Mucosa of gallbladder (tissue), 1 donor: ENCODE results near the gene PRKCZ. TPM values are rescaled to one million over a fixed set of nuclear protein-coding genes. Genes with fewer than 3 reads are reported as not detected.
A peak's percentile ranks its signal among the peaks of the same experiment; 100 is the strongest.

Source experiments
- DNase-seq: peaks from one replicate; pipeline ENCODE4 v3.0.0-alpha.2; 2020; ENCODE audit warnings: low spot score
- total RNA-seq: library from RNA; stranded (reverse); gene quantifications from one replicate; pipeline ENCODE4 v1.2.1, GENCODE V29; 2021
- donor health status: DM: no; HTN: no; CAD: no.

The PRKCZ gene
- total RNA-seq, 1 donor from 2014 or later: 29.8 TPM

GRCh38 chr1:2177946-2178538 is 127.8 kb downstream of the PRKCZ start:
- DNase-seq: no peak

GRCh38 chr1:2178875-2179274 is 128.7 kb downstream of the PRKCZ start:
- no peak for DNase-seq

GRCh38 chr1:2179283-2180013 is 129.2 kb downstream of the PRKCZ start:
- DNase-seq: no peak

GRCh38 chr1:2180297-2181245 is 130.4 kb downstream of the PRKCZ start:
- no peak for DNase-seq

GRCh38 chr1:2181271-2181670 is 131.1 kb downstream of the PRKCZ start:
- no peak for DNase-seq

GRCh38 chr1:2181752-2182151 is 131.5 kb downstream of the PRKCZ start:
- DNase-seq: no peak

GRCh38 chr1:2182376-2182775 is 132.2 kb downstream of the PRKCZ start:
- DNase-seq: no peak

- DNase-seq: no peak
Measured at GRCh38 chr1:2183937-2184334, 133.7 kb downstream of the PRKCZ start.

GRCh38 chr1:2184531-2184930 is 134.3 kb downstream of the PRKCZ start:
- DNase-seq: no peak

GRCh38 chr1:2184934-2185333 is 134.7 kb downstream of the PRKCZ start:
- no peak for DNase-seq

GRCh38 chr1:2185880-2186855 is 136.0 kb downstream of the PRKCZ start:
- DNase-seq: no peak

- DNase-seq: no peak
Measured at GRCh38 chr1:2186901-2187300, 136.7 kb downstream of the PRKCZ start.

- DNase-seq: no peak
Measured at GRCh38 chr1:2187619-2188018, 137.4 kb downstream of the PRKCZ start.

GRCh38 chr1:2188336-2188735 is 138.1 kb downstream of the PRKCZ start:
- no peak for DNase-seq

- DNase-seq: peak; percentile 95
Measured at GRCh38 chr1:2189459-2190425, 139.5 kb downstream of the PRKCZ start.

GRCh38 chr1:2190491-2190976 is 140.3 kb downstream of the PRKCZ start:
- peak; percentile 27 for DNase-seq

GRCh38 chr1:2192031-2192995 is 142.1 kb downstream of the PRKCZ start:
- peak; percentile 51 for DNase-seq

- DNase-seq: no peak
Measured at GRCh38 chr1:2193514-2194281, 143.5 kb downstream of the PRKCZ start.
